Measurements from ENCODE around the gene CDK5RAP3.
"Not testable (repeated sequence)": the region's sequence is repeated elsewhere in the genome, so short reads cannot be mapped to it uniquely, and the experiment has no call there.

- TF ChIP-seq TCF12 (IDR thresholded peaks at IDR 0.05); TCF12 (CRISPR knock-in tag; IDR thresholded peaks at IDR 0.05); BHLHE40 (IDR thresholded peaks at IDR 0.05; ENCODE audit: low read length); ZBTB3 (CRISPR knock-in tag; IDR thresholded peaks at IDR 0.05; ENCODE audit: borderline replicate concordance, low read depth); JDP2 (CRISPR knock-in tag; IDR thresholded peaks at IDR 0.05; ENCODE audit: borderline replicate concordance); EP300 (IDR thresholded peaks at IDR 0.05; ENCODE audit: low read depth in 2 of 2, low read length in 2 of 2); EP300 (CRISPR knock-in tag; IDR thresholded peaks at IDR 0.05; ENCODE audit: borderline replicate concordance); CEBPZ (IDR thresholded peaks at IDR 0.05; ENCODE audit: low read length); SOX5 (CRISPR knock-in tag; IDR thresholded peaks at IDR 0.05; ENCODE audit: borderline replicate concordance); ZNF282 (IDR thresholded peaks at IDR 0.05; ENCODE audit: partially characterized antibody); CHD2 (IDR thresholded peaks at IDR 0.05; ENCODE audit: low read depth, low read length); SKI (IDR thresholded peaks at IDR 0.05; ENCODE audit: partially characterized antibody); CEBPB (IDR thresholded peaks at IDR 0.05; ENCODE audit: borderline replicate concordance, low read depth, low read length): not testable (repeated sequence)
- TF ChIP-seq, protein P1, sequence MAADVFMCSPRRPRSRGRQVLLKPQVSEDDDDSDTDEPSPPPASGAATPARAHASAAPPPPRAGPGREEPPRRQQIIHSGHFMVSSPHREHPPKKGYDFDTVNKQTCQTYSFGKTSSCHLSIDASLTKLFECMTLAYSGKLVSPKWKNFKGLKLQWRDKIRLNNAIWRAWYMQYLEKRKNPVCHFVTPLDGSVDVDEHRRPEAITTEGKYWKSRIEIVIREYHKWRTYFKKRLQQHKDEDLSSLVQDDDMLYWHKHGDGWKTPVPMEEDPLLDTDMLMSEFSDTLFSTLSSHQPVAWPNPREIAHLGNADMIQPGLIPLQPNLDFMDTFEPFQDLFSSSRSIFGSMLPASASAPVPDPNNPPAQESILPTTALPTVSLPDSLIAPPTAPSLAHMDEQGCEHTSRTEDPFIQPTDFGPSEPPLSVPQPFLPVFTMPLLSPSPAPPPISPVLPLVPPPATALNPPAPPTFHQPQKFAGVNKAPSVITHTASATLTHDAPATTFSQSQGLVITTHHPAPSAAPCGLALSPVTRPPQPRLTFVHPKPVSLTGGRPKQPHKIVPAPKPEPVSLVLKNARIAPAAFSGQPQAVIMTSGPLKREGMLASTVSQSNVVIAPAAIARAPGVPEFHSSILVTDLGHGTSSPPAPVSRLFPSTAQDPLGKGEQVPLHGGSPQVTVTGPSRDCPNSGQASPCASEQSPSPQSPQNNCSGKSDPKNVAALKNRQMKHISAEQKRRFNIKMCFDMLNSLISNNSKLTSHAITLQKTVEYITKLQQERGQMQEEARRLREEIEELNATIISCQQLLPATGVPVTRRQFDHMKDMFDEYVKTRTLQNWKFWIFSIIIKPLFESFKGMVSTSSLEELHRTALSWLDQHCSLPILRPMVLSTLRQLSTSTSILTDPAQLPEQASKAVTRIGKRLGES (CRISPR knock-in tag; IDR thresholded peaks at IDR 0.05; ENCODE audit: borderline replicate concordance): not testable (repeated sequence)
- TF ChIP-seq, protein P2, sequence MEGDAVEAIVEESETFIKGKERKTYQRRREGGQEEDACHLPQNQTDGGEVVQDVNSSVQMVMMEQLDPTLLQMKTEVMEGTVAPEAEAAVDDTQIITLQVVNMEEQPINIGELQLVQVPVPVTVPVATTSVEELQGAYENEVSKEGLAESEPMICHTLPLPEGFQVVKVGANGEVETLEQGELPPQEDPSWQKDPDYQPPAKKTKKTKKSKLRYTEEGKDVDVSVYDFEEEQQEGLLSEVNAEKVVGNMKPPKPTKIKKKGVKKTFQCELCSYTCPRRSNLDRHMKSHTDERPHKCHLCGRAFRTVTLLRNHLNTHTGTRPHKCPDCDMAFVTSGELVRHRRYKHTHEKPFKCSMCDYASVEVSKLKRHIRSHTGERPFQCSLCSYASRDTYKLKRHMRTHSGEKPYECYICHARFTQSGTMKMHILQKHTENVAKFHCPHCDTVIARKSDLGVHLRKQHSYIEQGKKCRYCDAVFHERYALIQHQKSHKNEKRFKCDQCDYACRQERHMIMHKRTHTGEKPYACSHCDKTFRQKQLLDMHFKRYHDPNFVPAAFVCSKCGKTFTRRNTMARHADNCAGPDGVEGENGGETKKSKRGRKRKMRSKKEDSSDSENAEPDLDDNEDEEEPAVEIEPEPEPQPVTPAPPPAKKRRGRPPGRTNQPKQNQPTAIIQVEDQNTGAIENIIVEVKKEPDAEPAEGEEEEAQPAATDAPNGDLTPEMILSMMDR (CRISPR knock-in tag; IDR thresholded peaks at IDR 0.05): not testable (repeated sequence)
Observed at GRCh38 chr17:47988445-47988844, 17.5 kb downstream of the CDK5RAP3 start.
